Naive B cell (primary cell): ENCODE measurements around the gene FHL3. TPM values are rescaled to one million over a fixed set of nuclear protein-coding genes. Genes with fewer than 3 reads are reported as not detected.

ENCODE experiments used
- ATAC-seq, 2 donors: fragments of 150-1000 bp; cut with Tn5 transposase; 2 replicates each; pipeline ENCODE4 v1.10.0; 2021; ENCODE audit warnings: low read depth in 2 of 2, mild to moderate bottlenecking in 2 of 2, moderate library complexity in 2 of 2
- DNase-seq: peaks from one replicate; pipeline ENCODE4 v3.0.0; 2022
- H3K27ac Mint-ChIP-seq, 6 donors: one replicate each; pipeline ENCODE4 v1.8.0; 2020 to 2022; ENCODE audit warnings: mild to moderate bottlenecking in 6 of 6, mixed read lengths in 6 of 6, moderate library complexity in 5 of 6, inconsistent platforms in 2 of 6
- H3K27me3 Mint-ChIP-seq, 3 donors: one replicate each; pipeline ENCODE4 v1.8.0; 2021 to 2022; ENCODE audit warnings: mixed read lengths in 3 of 3, mild to moderate bottlenecking in 1 of 3
- H3K36me3 Mint-ChIP-seq, 2 donors: one replicate each; pipeline ENCODE4 v1.8.0; 2020 to 2022; ENCODE audit warnings: mixed read lengths in 2 of 2, inconsistent platforms in 1 of 2, mild to moderate bottlenecking in 1 of 2
- H3K4me1 Mint-ChIP-seq, 3 donors: one replicate each; pipeline ENCODE4 v1.8.0; 2020 to 2022; ENCODE audit warnings: mixed read lengths in 3 of 3, inconsistent platforms in 1 of 3, mild to moderate bottlenecking in 1 of 3, moderate library complexity in 1 of 3
- H3K4me3 Mint-ChIP-seq, 8 donors: one replicate each; pipeline ENCODE4 v1.8.0; 2020 to 2022; ENCODE audit warnings: mild to moderate bottlenecking in 8 of 8, mixed read lengths in 8 of 8, moderate library complexity in 8 of 8, inconsistent platforms in 2 of 8
- H3K9me3 Mint-ChIP-seq, 7 donors: one replicate each; pipeline ENCODE4 v1.8.0; 2020 to 2022; ENCODE audit warnings: mixed read lengths in 7 of 7, mild to moderate bottlenecking in 5 of 7, inconsistent platforms in 2 of 7, moderate library complexity in 1 of 7
- polyA plus RNA-seq, 6 donors: library from polyadenylated mRNA; unstranded; fragments of 300-500 nt; fragmentation: Illumina TruSeq; gene quantifications; one replicate each; pipeline ENCODE4 v1.2.3, GENCODE V29; 2021; ENCODE audit warnings: low read depth in 6 of 6

The FHL3 gene
- polyA plus RNA-seq, 6 donors from 2014 or later = 0.88 to 5.1 (median 1.8) TPM

DNA sequence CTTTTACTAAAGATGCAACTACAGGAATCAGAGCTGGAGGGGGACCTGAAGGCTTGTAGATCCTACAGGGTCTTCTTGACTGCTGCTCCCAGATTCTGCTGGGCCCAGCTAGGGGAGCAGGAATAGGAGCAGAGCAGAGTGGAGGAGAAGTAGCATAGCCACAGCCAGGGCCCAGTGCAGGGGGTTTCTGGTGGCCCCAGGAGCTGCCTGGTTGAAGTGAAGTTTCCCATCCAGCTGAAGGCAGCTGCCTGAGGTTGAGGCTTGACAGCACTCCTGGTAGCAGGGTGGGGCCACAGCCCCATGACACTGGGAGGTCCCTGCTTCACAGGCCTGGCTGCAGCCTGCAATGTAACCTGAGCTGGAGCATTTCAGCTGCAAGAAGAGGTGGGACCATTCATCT is 56.5 kb downstream of the FHL3 start:
- Mint-ChIP-seq H3K27me3 (no peaks in the 10 kb centered on the region), H3K4me1 (peaks cover 17 to 28% (median 19%) of the 10 kb centered on the region in 3 donors), H3K27ac (no peak overlapping the region), H3K36me3 (no peaks in the 10 kb centered on the region), H3K9me3 (no peaks in the 10 kb centered on the region), H3K4me3 (no peak overlapping the region)
- ATAC-seq (no peak), DNase-seq (no peak)

- peak overlapping the region in 4 of 8 donors; percentile 29 to 96 (median 66) for H3K4me3 Mint-ChIP-seq
- peaks cover 17 to 28% (median 19%) of the 10 kb centered on the region in 3 donors for H3K4me1 Mint-ChIP-seq
- DNase-seq = no peak
- no peaks in the 10 kb centered on the region for H3K9me3 Mint-ChIP-seq
- no peaks in the 10 kb centered on the region for H3K36me3 Mint-ChIP-seq
- H3K27me3 Mint-ChIP-seq = no peaks in the 10 kb centered on the region
- H3K27ac Mint-ChIP-seq = no peak overlapping the region
- ATAC-seq = no peak
Measured at GRCh38 chr1:37948166-37948565, 57.1 kb downstream of the FHL3 start.

DNA sequence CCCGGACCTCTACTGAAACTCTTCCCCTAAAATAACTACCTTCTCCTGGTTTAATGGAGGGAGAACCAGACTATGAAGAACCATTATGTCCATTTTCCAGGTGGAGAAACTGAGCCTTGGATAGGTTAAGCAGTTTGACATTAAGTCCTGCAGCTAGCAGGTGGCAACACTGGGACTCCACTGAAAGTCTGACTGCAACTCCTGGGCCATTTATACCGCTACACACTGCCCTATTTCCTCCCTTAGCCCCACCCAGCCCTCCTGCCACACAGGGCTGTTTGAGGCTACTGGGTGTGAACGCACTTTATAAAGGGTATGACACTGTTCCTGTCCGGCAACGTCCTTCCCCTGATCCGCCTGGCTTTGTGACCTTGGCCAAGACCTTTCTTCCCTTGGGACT is 58.0 kb downstream of the FHL3 start:
- no peaks in the 10 kb centered on the region for H3K27me3 Mint-ChIP-seq
- H3K9me3 Mint-ChIP-seq = no peaks in the 10 kb centered on the region
- DNase-seq = no peak
- no peak for ATAC-seq
- peak overlapping the region; percentile 82 to 97 (median 96) for H3K4me3 Mint-ChIP-seq
- peak overlapping the region in 4 of 6 donors; percentile 44 to 83 (median 78) for H3K27ac Mint-ChIP-seq
- H3K36me3 Mint-ChIP-seq = no peaks in the 10 kb centered on the region
- H3K4me1 Mint-ChIP-seq = peaks cover 17 to 28% (median 19%) of the 10 kb centered on the region in 3 donors

Other genes starting within 250 kb of the FHL3 start
- not detected for gene EPHA10, start 240.4 kb downstream of the FHL3 start, polyA plus RNA-seq
- gene MANEAL, start 211.7 kb downstream of the FHL3 start, polyA plus RNA-seq = 1 to 10 TPM; 1.4 to 4.7 (median 3.0) TPM
- 10 to 100 TPM; 23.3 to 32.1 (median 26.7) TPM for gene C1orf122, start 197.7 kb downstream of the FHL3 start, polyA plus RNA-seq
- 10 to 100 TPM; 21.3 to 52.0 (median 29.6) TPM for gene YRDC, start 197.3 kb downstream of the FHL3 start, polyA plus RNA-seq
- gene MTF1, start 145.9 kb downstream of the FHL3 start, polyA plus RNA-seq = 10 to 100 TPM in 5 of 6 donors, 1 to 10 TPM in 1; 8.7 to 29.9 (median 25.2) TPM
- gene INPP5B, start 58.5 kb downstream of the FHL3 start, polyA plus RNA-seq = 10 to 100 TPM; 15.7 to 25.5 (median 22.3) TPM
- gene SF3A3, start 15.5 kb downstream of the FHL3 start, polyA plus RNA-seq = 100 to 1,000 TPM in 4 of 6 donors, 10 to 100 TPM in 2; 81.3 to 109 (median 101) TPM
- gene UTP11, start 7.2 kb upstream of the FHL3 start, polyA plus RNA-seq = 10 to 100 TPM; 19.2 to 25.3 (median 20.9) TPM
- gene POU3F1, start 41.3 kb upstream of the FHL3 start, polyA plus RNA-seq = 1 to 10 TPM in 1 of 6 donors, under 1 TPM in 5; 0.18 to 1.1 (median 0.34) TPM